ENCODE measurements around the gene NQO2. TPM values are rescaled to one million over a fixed set of nuclear protein-coding genes. Genes with fewer than 3 reads are reported as not detected.

NQO2 gene
- total RNA-seq, 1 donor from 2014 or later = 11.8 TPM

DNA sequence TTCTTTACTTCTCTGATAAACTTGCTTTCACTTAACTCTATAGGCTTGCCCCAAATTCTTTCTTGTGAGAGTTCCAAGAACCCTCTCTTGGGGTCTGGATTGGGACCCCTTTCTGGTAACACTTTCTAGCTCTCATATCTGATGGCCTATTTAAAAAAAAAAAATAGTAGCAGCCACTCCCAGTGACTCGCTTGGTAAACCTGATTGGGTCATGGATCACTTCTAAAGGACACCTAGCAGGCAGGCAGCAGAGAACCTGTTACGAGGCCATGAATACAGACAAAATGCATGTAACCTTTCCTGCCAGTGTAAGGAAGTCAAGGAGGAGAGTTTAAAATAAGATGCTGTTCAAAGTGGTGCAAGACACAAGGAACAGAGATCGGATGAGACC is 19.2 kb upstream of the NQO2 start:
- Histone ChIP-seq H3K27ac (peak overlapping the region; percentile 76), H3K9me3 (no peaks in the 10 kb centered on the region), H3K4me3 (no peak overlapping the region), H3K36me3 (no peaks in the 10 kb centered on the region), H3K27me3 (no peaks in the 10 kb centered on the region), H3K4me1 (peaks cover 32% of the 10 kb centered on the region)
- no peak for DNase-seq (ENCODE audit: extremely low spot score in 2 of 2)
- TF ChIP-seq POLR2AphosphoS5 (IDR thresholded peaks at IDR 0.05; ENCODE audit: insufficient read depth in 1 of 2, low read depth in 1 of 2) (no peak), POLR2A (IDR thresholded peaks at IDR 0.05) (no peak)
- TF ChIP-seq, protein P1, sequence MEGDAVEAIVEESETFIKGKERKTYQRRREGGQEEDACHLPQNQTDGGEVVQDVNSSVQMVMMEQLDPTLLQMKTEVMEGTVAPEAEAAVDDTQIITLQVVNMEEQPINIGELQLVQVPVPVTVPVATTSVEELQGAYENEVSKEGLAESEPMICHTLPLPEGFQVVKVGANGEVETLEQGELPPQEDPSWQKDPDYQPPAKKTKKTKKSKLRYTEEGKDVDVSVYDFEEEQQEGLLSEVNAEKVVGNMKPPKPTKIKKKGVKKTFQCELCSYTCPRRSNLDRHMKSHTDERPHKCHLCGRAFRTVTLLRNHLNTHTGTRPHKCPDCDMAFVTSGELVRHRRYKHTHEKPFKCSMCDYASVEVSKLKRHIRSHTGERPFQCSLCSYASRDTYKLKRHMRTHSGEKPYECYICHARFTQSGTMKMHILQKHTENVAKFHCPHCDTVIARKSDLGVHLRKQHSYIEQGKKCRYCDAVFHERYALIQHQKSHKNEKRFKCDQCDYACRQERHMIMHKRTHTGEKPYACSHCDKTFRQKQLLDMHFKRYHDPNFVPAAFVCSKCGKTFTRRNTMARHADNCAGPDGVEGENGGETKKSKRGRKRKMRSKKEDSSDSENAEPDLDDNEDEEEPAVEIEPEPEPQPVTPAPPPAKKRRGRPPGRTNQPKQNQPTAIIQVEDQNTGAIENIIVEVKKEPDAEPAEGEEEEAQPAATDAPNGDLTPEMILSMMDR (IDR thresholded peaks at IDR 0.05) = no peak
- intact Hi-C loops (cut with DNase I) = no loop called here

DNA sequence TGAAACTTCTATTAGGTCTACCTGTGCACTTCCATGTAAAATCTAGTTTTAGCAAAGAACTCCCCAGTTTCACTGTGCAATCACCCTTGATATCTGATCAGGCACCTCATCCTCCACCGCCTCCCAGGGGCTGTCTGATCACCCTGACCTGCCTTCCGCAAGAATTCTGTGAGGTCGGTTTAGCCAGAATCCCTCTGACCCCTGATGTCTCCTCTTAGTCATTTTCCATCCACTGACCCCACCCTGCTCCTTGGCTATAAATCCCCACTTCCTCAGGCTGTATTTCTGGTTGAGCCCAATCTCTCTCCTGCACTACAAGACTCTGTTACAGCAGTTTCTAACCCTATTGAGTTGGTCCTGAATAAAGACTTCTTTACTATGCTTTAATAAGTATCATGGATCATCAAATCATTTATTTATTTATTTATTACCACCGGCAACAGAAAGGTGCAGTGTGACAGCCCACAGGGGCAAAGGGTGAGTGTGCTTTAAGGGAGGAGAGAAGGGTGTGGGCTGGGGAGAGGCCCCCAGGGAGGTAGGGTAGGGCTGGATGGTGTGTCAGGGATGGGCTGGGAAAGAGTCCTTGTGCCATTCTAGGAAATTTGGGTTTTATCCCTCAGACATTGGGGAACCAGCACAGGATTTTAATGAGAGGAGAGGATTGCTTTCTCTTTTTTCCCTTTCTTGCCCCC is 17.1 kb upstream of the NQO2 start:
- no peaks in the 10 kb centered on the region for H3K9me3 ChIP-seq
- H3K27ac ChIP-seq = peak overlapping the region; percentile 76
- H3K36me3 ChIP-seq = no peaks in the 10 kb centered on the region
- peaks cover 26% of the 10 kb centered on the region for H3K4me1 ChIP-seq
- DNase-seq (ENCODE audit: extremely low spot score in 2 of 2) = no peak
- H3K4me3 ChIP-seq = no peak overlapping the region
- H3K27me3 ChIP-seq = no peaks in the 10 kb centered on the region
- TF ChIP-seq, protein P1 (IDR thresholded peaks at IDR 0.05) = no peak
- no peak for TF ChIP-seq POLR2A (IDR thresholded peaks at IDR 0.05)
- TF ChIP-seq POLR2AphosphoS5 (IDR thresholded peaks at IDR 0.05; ENCODE audit: insufficient read depth in 1 of 2, low read depth in 1 of 2) = no peak
- intact Hi-C loops (cut with DNase I) = no loop called here

DNA sequence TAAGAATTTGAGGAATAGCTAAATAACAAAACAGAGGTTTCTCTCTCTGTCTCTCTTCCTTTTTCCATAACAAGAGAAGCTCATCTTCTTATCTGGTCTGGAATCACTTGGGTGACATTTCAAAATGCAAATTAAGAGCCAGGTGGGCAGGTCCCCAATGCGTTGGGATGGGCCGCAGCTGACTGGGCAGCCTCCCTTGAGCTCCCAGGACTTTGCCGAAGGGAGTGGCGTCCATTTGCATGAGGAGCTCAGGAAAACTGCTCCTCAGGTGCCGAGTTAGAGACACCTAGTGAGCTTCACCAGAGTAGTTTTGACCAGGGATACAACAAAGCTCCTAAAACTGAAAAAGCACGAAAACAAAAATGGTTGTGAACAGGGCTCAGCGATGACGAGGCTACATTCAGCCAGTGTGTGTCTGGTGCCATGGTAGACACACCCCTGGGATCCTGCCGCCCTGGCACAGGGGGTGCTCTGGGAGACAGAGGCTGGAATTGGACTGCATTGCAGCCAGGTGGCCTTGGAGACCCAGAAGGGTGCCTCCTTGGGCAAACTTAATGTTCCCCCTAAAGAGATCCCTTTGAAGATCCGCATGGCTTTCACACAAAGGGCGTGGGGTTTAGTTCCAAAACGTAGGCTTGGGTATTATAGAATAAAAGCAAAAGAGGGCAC is 14.8 kb upstream of the NQO2 start:
- Histone ChIP-seq H3K4me1 (peaks cover 29% of the 10 kb centered on the region), H3K27me3 (no peaks in the 10 kb centered on the region), H3K36me3 (no peaks in the 10 kb centered on the region), H3K27ac (no peak overlapping the region), H3K4me3 (no peak overlapping the region), H3K9me3 (no peaks in the 10 kb centered on the region)
- DNase-seq (ENCODE audit: extremely low spot score in 2 of 2) = no peak
- intact Hi-C loops (cut with DNase I) = loop anchor here (5.0 kb wide), 1 partner anchor 33 kb away; no protein-coding TSS in a partner anchor
- TF ChIP-seq, protein P1 (IDR thresholded peaks at IDR 0.05) = no peak
- TF ChIP-seq POLR2A (IDR thresholded peaks at IDR 0.05) = no peak
- TF ChIP-seq POLR2AphosphoS5 (IDR thresholded peaks at IDR 0.05; ENCODE audit: insufficient read depth in 1 of 2, low read depth in 1 of 2) = no peak

DNA sequence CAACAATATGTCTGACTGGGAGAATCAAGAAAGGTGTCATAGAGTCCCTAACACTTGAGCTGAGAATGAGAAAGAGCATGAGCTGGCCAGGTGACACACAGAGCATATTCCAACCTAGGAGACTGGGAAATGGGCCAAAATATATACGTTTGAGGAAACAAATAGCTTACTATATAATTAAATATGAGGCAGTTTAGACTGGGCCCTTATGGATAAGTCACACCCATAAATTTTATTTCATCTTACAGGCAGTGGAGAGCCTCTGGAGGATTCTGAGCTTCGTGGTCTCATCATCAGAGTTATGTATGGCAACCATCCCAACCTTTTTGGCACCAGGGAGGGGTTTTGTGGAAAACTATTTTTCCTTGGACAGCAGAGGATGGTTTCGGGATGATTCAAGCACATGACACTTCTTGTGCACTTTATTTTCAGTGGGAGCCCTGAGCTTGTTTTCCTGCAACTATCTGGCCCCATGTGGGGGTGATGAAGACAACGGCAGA is 12.9 kb upstream of the NQO2 start:
- peak overlapping the region; percentile 96 for H3K27ac ChIP-seq
- no peaks in the 10 kb centered on the region for H3K9me3 ChIP-seq
- peaks cover 29% of the 10 kb centered on the region for H3K4me1 ChIP-seq
- H3K36me3 ChIP-seq = no peaks in the 10 kb centered on the region
- no peak overlapping the region for H3K4me3 ChIP-seq
- DNase-seq (ENCODE audit: extremely low spot score in 2 of 2) = no peak
- H3K27me3 ChIP-seq = no peaks in the 10 kb centered on the region
- intact Hi-C loops (cut with DNase I) = loop anchor here (5.0 kb wide), 1 partner anchor 34 kb away; no protein-coding TSS in a partner anchor
- TF ChIP-seq POLR2A (IDR thresholded peaks at IDR 0.05) (no peak), POLR2AphosphoS5 (IDR thresholded peaks at IDR 0.05; ENCODE audit: insufficient read depth in 1 of 2, low read depth in 1 of 2) (peak in 1 of 2 donors; percentile 71)
- TF ChIP-seq, protein P1 (IDR thresholded peaks at IDR 0.05) = no peak

DNA sequence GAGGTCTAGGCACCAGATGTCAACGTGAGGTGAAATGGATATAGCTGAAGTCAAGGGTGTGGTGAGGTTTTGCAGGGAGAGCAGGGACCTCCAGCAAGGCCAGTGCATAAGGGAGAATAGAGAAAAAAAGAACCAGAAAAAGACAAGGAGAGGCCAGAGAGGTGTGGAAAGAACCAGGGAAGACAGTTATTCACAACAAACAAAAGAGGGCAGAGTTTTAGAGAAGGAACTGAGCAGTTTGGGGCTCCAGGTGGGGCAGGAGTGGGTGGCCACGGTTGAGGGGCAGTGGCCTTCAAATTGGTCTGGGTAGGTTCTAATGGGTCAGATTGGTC is 11.6 kb upstream of the NQO2 start:
- intact Hi-C loops (cut with DNase I) = loop anchor here (5.0 kb wide), 1 partner anchor 36 kb away; no protein-coding TSS in a partner anchor
- H3K36me3 ChIP-seq = no peaks in the 10 kb centered on the region
- H3K4me1 ChIP-seq = peaks cover 16% of the 10 kb centered on the region
- H3K9me3 ChIP-seq = no peaks in the 10 kb centered on the region
- H3K27me3 ChIP-seq = no peaks in the 10 kb centered on the region
- no peak for TF ChIP-seq POLR2AphosphoS5 (IDR thresholded peaks at IDR 0.05; ENCODE audit: insufficient read depth in 1 of 2, low read depth in 1 of 2)
- TF ChIP-seq, protein P1 (IDR thresholded peaks at IDR 0.05) = no peak
- no peak for TF ChIP-seq POLR2A (IDR thresholded peaks at IDR 0.05)
- peak overlapping the region; percentile 72 to 88 for H3K4me3 ChIP-seq
- H3K27ac ChIP-seq = peak overlapping the region; percentile 96
- DNase-seq (ENCODE audit: extremely low spot score in 2 of 2) = no peak
